ENCODE results near the gene ARAP3. TPM values are rescaled to one million over a fixed set of nuclear protein-coding genes. Genes with fewer than 3 reads are reported as not detected.

The ARAP3 gene
- total RNA-seq, 1 donor from 2014 or later = 3.6 TPM

GRCh38 chr5:141647242-141647641, 34.8 kb downstream of the ARAP3 start:
- DNase-seq (ENCODE audit: low read depth) = no peak

DNA sequence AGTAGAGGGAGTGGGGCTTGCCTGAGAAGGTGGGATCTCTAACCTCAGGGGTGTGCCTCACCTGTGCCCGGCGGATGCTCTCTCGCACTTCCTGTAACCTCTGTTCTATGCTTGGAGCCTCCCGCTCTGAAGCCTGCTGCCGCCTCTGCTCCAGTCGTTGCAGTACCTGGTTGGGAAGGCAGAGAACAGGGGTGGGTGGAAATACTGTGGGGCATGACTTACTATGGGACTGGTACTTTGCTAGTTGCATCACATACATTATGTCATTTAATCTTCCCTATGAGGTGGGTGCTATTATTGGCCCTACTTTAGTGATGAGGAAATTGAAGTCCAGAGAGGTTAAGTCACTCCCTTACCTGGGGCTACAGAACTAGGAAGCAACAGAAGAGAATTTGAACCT, 36.0 kb downstream of the ARAP3 start:
- DNase-seq (ENCODE audit: low read depth) = no peak

GRCh38 chr5:141641634-141642267, 40.3 kb downstream of the ARAP3 start:
- DNase-seq (ENCODE audit: low read depth) = peak; percentile 95

- no peak for DNase-seq (ENCODE audit: low read depth)
These were observed 41.3 kb downstream of the ARAP3 start for GRCh38 chr5:141640698-141641097.

DNA sequence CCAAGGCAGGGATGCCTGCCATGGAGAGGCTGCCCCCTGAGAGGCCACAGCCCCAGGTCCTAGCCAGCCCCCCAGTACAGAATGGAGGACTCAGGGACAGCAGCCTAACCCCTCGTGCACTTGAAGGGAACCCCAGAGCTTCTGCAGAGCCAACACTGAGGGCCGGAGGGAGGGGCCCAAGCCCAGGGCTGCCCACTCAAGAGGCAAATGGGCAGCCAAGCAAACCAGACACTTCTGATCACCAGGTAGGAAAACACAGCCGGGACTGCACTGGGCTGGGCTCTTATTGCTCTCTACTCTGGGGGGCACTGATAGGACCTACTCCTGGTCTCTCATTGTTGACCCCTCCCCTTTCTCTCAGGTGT, 42.0 kb downstream of the ARAP3 start:
- DNase-seq (ENCODE audit: low read depth) = no peak

DNA sequence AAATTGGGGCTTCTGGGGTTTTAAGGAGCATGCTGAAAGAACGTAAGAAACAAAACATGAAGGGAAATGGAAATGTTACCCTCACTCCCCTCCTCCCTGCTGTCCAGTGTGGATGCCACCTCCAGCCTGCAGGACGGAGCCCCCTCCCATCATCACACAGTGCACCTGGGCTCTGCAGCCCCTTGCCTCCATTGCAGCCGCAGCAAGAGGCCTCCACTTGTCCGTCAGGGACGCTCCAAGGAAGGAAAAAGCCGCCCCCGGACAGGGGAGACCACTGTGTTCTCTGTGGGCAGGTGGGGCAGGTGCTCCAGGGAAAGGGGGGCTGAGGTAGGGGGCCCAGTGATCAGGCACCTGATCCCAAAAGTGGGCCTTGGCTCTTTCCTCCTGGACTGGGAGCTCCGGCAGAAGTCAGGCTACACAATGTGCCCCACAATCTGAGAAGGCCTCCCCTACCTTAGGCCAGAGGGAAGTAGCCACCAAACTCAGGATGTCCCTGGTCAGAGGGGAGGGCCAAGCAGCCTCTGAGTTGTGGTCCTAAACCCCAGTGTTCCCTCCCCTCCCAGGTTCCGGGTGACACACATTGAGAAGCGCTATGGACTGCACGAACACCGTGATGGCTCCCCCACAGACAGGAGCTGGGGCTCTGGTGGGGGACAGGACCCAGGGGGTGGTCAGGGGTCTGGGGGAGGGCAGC, 42.5 kb downstream of the ARAP3 start:
- DNase-seq (ENCODE audit: low read depth) = no peak

DNA sequence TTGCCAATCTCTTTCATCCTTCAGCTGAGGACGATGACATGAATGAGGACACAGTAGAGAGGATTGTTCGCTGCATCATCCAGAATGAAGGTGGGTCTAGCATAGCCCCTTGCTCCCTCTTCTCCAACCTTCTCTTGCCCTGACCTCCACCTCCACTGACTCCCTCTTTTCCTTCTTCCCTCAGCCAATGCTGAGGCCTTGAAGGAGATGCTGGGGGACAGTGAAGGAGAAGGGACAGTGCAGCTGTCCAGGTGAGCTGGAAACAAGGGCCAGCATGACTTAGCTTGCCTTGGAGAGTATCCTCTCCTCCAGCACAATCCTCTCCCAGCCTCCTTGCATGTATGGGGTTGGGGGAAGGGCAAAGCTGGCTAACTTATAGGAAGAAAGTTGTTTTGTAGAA, 43.3 kb downstream of the ARAP3 start:
- DNase-seq (ENCODE audit: low read depth) = no peak

DNA sequence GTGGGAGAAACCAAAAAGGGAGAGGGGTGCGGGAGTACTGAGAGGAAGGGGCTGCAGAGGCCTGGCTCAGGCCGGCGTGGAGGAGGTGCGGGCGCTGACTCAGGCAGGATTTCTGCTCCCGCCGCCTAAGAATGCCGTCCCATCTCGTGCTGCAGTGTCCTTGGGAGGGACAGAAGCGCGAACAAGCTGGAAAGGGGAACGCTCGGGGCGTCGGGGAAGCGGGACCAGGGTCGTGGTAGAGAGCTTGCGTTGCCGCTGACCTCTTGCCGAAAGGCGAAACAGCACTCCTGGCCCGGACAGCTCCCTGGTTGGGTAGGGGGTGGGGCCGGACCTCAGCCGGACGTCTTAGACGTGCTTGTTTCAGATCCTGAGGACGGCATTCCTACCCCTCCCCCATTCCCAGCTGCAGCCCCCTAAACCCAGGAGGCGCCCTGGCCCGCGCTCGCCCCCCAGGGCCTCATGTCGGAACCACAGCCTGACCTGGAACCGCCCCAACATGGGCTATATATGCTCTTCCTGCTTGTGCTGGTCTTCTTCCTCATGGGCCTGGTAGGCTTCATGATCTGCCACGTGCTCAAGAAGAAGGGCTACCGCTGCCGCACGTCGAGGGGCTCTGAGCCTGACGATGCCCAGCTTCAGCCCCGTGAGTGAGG, 44.1 kb downstream of the ARAP3 start:
- no peak for DNase-seq (ENCODE audit: low read depth)

GRCh38 chr5:141637123-141637766, 44.8 kb downstream of the ARAP3 start:
- DNase-seq (ENCODE audit: low read depth) = no peak

DNA sequence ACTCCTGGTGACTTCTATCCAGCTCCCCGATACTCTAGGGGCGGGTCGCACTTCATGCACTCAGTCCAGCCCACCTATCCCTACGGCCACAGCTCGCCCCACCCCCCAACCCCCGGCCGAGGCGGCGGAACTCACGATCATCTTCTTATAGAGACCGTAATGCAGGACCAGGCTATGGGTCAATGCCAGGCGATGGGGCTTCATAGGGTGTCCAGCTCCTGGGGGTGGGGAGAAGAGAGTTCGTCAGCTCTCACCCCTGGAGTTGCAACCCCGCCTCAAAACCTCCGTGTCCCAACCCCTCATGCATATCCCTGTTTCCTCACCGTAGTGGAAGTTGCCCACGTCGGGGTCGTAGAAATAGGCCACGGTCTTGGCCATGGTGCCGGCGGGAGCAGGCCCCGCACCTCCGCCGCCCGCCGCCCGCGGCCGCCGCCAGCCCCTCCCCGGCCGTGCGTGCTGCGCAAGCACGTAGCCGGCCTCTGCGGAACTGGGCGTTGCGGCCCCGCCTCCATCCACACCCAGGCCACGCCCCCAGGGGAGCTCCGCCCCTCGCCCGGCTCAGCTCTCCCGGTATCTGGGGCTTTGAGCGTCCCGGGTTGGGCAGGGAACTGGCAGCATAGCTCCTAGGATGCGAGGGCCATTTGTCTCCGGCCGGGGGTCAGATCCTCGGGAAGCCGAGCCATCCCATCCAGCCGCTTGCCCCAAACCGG, 45.5 kb downstream of the ARAP3 start, which contains the start of the genes HDAC3 and RELL2:
HDAC3 (minus strand) TSS at position 437 of the 710 bp plus-strand sequence; CDS start at position 378, 59 bp downstream.
RELL2 (plus strand) TSS at position 585 of the 710 bp plus-strand sequence. CDS start 1,229 bp downstream, outside the sequence.
- DNase-seq (ENCODE audit: low read depth) = peak; percentile 74

DNA sequence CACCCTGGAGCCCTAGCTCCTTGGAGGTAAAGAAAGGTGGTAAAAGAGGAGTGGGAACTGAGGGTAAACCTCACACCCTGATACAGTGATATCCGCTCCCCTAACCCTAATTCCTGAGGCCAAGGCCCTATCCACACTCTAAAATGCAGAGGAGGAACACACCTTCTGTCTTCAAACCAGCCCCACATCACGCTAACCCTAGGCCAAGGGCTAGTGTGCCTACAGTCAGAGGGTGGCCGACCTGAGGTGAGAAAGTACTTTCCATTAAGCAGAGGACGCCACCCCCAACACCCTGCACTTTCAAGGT, 46.0 kb downstream of the ARAP3 start:
- DNase-seq (ENCODE audit: low read depth) = no peak

- DNase-seq (ENCODE audit: low read depth) = no peak
These were observed 46.4 kb downstream of the ARAP3 start for GRCh38 chr5:141635646-141636045.

GRCh38 chr5:141634720-141635119, 47.3 kb downstream of the ARAP3 start:
- no peak for DNase-seq (ENCODE audit: low read depth)

DNA sequence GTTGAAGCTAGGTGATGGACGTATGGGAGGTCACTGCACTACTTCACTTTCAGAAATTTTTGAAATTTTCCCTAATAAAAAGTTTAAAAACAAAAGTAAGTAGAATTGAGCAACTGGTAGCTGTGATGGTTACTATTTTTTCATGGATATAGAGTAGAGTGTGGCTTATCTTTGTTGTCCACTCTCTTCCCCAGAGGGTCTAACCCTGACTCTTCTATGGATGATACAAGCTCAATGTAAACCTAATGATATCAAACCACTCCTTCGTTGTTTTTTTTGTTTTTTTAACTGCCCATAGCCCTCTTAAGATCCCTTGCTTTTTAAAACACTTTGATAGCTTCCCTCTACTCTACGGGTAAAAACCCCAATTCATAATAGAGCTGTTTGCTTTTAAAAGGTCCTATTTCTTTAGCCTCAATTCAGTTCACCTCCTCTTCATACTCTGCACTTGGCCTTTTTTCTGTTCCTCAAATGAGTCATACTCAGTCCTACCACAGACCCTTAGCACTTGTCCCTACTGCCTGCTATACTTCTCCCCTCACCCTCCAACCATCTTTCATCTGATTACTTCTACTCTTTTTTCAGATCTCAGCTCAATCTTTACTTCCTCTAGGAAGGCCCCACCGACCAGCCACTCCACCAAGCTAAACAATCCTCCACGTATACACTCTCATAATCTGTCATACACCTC, 48.0 kb downstream of the ARAP3 start:
- no peak for DNase-seq (ENCODE audit: low read depth)

GRCh38 chr5:141632650-141633049, 49.4 kb downstream of the ARAP3 start:
- DNase-seq (ENCODE audit: low read depth) = no peak

GRCh38 chr5:141630570-141631140, 51.4 kb downstream of the ARAP3 start:
- DNase-seq (ENCODE audit: low read depth) = no peak

GRCh38 chr5:141628175-141628788, 53.7 kb downstream of the ARAP3 start:
- no peak for DNase-seq (ENCODE audit: low read depth)

- no peak for DNase-seq (ENCODE audit: low read depth)
These were observed 58.4 kb downstream of the ARAP3 start for GRCh38 chr5:141623611-141624010.

DNA sequence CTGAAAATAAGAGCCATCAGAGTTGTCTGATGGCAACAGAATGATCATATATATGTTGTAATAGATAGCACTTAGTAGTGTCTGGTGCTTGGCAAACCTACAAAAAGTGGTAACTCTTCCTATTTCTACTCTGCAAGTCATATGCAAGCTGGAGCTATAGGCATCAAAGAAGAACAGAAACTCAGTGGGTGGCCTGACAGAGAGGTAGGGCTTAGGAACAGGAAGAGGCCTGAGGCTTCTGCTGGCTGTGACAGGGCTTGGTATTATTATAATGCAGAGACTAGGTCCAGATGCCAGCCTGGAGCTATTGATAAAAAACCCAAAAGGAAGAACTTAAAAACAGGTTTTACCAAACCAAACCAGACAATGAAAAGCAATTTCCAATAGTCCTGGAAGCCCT, 58.8 kb downstream of the ARAP3 start:
- no peak for DNase-seq (ENCODE audit: low read depth)

- peak; percentile 83 for DNase-seq (ENCODE audit: low read depth)
These were observed 63.1 kb downstream of the ARAP3 start, which contains the start of gene DIAPH1 for GRCh38 chr5:141618804-141619554. Gene DIAPH1 (minus strand): TSS chr5:141619000. CDS start chr5:141618914, 86 bp downstream.
